Right lobe of liver (tissue), 6 donors: ENCODE results near the gene CENPC. TPM values are rescaled to one million over a fixed set of nuclear protein-coding genes. Genes with fewer than 3 reads are reported as not detected.

Experiments used
- ATAC-seq, 4 donors: fragments of 200-7000 bp; cut with Tn5 transposase; one replicate each; pipeline ENCODE4 v1.9.1; 2020; ENCODE audit warnings: mild to moderate bottlenecking in 4 of 4, moderate library complexity in 4 of 4
- DNase-seq, 3 donors: peaks; one replicate each; pipeline ENCODE4 v3.0.0-alpha.2; 2020
- H3K27ac ChIP-seq, 3 donors: fragments of 200-600 bp; one replicate each; pipeline ENCODE4 v1.8.0; 2022
- H3K27me3 ChIP-seq, 2 donors: fragments of 200-600 bp; one replicate each; pipeline ENCODE4 v1.8.0; 2022
- H3K36me3 ChIP-seq, 4 donors: fragments of 200-600 bp; sonication (generic) in 1 of 4; one replicate each; pipeline versions ENCODE4 v1.5.1 to v1.8.0; 2017 to 2022; ENCODE audit warnings: control low read depth in 1 of 4
- H3K4me1 ChIP-seq, 4 donors: fragments of 200-600 bp; sonication (generic) in 1 of 4; one replicate each; pipeline versions ENCODE4 v1.5.1 to v1.8.0; 2017 to 2022; ENCODE audit warnings: control low read depth in 1 of 4
- H3K4me3 ChIP-seq, 3 donors: fragments of 200-600 bp; one replicate each; pipeline ENCODE4 v1.8.0; 2022
- H3K9me3 ChIP-seq, 4 donors: fragments of 200-600 bp; sonication (generic) in 1 of 4; one replicate each; pipeline versions ENCODE4 v1.5.1 to v1.8.0; 2017 to 2022; ENCODE audit warnings: control low read depth in 1 of 4
- CTCF ChIP-seq, 4 donors: fragments of 200-600 bp in 3 of 4; fragments of 450-650 bp in 1 of 4; IDR thresholded peaks; one replicate each; pipeline versions ENCODE4 v1.5.1 to v1.8.0; 2016 to 2022; ENCODE audit warnings: antibody characterized with exemption in 4 of 4, mild to moderate bottlenecking in 2 of 4
- POLR2A ChIP-seq: fragments of 450-650 bp; IDR thresholded peaks from one replicate; pipeline ENCODE4 v1.6.1; 2017; ENCODE audit warnings: antibody characterized with exemption, mild to moderate bottlenecking
- WGBS: methylation state at CpG from one replicate; pipeline ENCODE4 v1.1.6; 2018; ENCODE audit warnings: low coverage, low lambda C conversion rate; ENCODE audit not compliant: insufficient coverage; ENCODE audit errors: missing lambda C conversion rate; 5-methylcytosine and 5-hydroxymethylcytosine counted together
- intact Hi-C, 2 donors: fragments of 100-400 bp; cut with DNase I; formaldehyde crosslinking; loops; one replicate each; pipeline versions ENCODE4 v1.11.2 to v1.14.1; 2022
- total RNA-seq, 6 experiments: library from RNA; depleted of rRNA in 2 of 6; stranded (reverse); fragments of >200 nt in 2 of 6; fragmentation: NEBNext Ultra II Directional in 3 of 6; extraction: Animal tissue kit (Norgen Biotek cat#: 25700) in 3 of 6; gene quantifications; one replicate each; pipeline versions ENCODE4 v1.1.0 to v1.2.4, GENCODE V29; 2016 to 2023
- donor health status: DM: no; HTN: yes; CAD: no.
- donor health status: DM: no; HTN: no; CAD: no.
- donor health status: DM: no; HTN: no; CAD: no.
- donor health status: DM: no; HTN: yes; CAD: no.
- donor health status: DM: no; HTN: yes; CAD: no.

Gene CENPC
- total RNA-seq, 6 experiments from 2014 or later, result 4.3 to 10.4 (median 6.8) TPM

GRCh38 chr4:67575232-67576058 lies 30.1 kb upstream of the CENPC start:
- no peaks in the 10 kb centered on the region for H3K9me3 ChIP-seq
- no peak overlapping the region for H3K4me3 ChIP-seq
- H3K4me1 ChIP-seq, result no peaks in the 10 kb centered on the region
- WGBS, result 74% methylated on average over 13 of the region's 13 CpGs
- intact Hi-C loops, result no loop called here
- H3K27ac ChIP-seq, result no peak overlapping the region
- no peak for DNase-seq
- TF ChIP-seq CTCF (IDR thresholded peaks at IDR 0.05) (no peak), POLR2A (no peak)
- no peak for ATAC-seq
- no peaks in the 10 kb centered on the region for H3K27me3 ChIP-seq
- H3K36me3 ChIP-seq, result no peaks in the 10 kb centered on the region

DNA sequence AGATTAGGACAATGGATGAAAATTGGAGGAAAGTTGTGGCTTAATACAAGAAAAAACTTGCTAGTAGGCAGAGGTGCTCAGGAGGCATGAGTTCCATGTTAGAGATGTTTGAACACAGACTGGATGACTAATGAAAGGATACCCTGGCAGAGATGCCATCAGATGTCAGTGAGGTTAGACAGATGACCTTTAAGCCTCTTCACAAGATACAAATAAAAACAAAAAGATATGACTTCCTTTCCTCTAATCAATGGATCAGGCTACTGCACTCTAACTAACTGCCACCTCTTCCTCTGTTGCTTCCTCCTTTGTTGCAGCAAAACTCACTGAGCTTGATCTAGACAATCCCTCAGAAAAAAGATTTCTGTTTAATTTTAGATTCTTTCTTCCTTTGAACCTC lies 27.9 kb upstream of the CENPC start:
- TF ChIP-seq POLR2A (no peak), CTCF (IDR thresholded peaks at IDR 0.05) (no peak)
- DNase-seq (no peak), ATAC-seq (peak in 1 of 4 donors; percentile 45)
- no peaks in the 10 kb centered on the region for H3K27me3 ChIP-seq
- H3K27ac ChIP-seq, result no peak overlapping the region
- no peak overlapping the region for H3K4me3 ChIP-seq
- intact Hi-C loops, result no loop called here
- H3K4me1 ChIP-seq, result no peaks in the 10 kb centered on the region
- H3K36me3 ChIP-seq, result no peaks in the 10 kb centered on the region
- no peaks in the 10 kb centered on the region for H3K9me3 ChIP-seq

DNA sequence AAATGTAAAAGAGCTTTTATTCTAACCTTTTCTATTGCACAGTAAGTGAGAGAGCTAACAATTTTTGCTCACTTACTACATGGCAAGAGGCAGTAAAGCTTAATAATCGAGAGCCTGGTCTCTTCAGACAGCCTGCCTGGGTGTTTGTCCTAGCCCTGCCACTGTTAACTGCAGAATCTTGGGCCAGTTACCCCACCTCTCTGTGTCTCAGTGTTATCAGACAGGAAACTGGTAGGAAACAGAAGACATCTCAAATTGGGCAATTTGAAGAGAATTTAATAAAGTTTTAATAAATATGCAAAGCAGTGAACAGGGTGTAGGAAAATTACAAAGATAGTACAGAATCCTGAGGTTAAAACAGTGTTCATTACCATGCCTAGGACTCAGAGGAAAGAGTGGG lies 26.7 kb upstream of the CENPC start:
- TF ChIP-seq CTCF (IDR thresholded peaks at IDR 0.05) (no peak), POLR2A (no peak)
- ATAC-seq, result no peak
- H3K4me1 ChIP-seq, result no peaks in the 10 kb centered on the region
- no peak overlapping the region for H3K27ac ChIP-seq
- H3K4me3 ChIP-seq, result no peak overlapping the region
- WGBS, result 26% methylated on average over 1 of the region's 1 CpG
- no peaks in the 10 kb centered on the region for H3K9me3 ChIP-seq
- no peaks in the 10 kb centered on the region for H3K27me3 ChIP-seq
- intact Hi-C loops, result no loop called here
- no peaks in the 10 kb centered on the region for H3K36me3 ChIP-seq
- no peak for DNase-seq

GRCh38 chr4:67570537-67570936 lies 25.2 kb upstream of the CENPC start:
- H3K27me3 ChIP-seq, result no peaks in the 10 kb centered on the region
- ATAC-seq (no peak), DNase-seq (no peak)
- H3K36me3 ChIP-seq, result no peaks in the 10 kb centered on the region
- no peak overlapping the region for H3K4me3 ChIP-seq
- WGBS, result 83% methylated on average over 1 of the region's 1 CpG
- H3K9me3 ChIP-seq, result no peaks in the 10 kb centered on the region
- H3K27ac ChIP-seq, result no peak overlapping the region
- no peak for TF ChIP-seq CTCF (IDR thresholded peaks at IDR 0.05)
- TF ChIP-seq POLR2A, result no peak
- no peaks in the 10 kb centered on the region for H3K4me1 ChIP-seq
- intact Hi-C loops, result no loop called here
